ENCODE results near the gene VPS41.
A peak's percentile ranks its signal among the peaks of the same experiment; 100 is the strongest.
"Not testable (repeated sequence)": the region's sequence is repeated elsewhere in the genome, so short reads cannot be mapped to it uniquely, and the experiment has no call there.

Gene VPS41

GRCh38 chr7:38863601-38864291, 45.2 kb downstream of the VPS41 start:
- DNase-seq (ENCODE audit: extremely low read depth, low read depth) = no peak
- no peak for TF ChIP-seq CTCF (IDR thresholded peaks at IDR 0.05; ENCODE audit: low read depth, low read length, missing control alignments)
- no peak overlapping the region for H3K4me3 ChIP-seq (replicated peaks; ENCODE audit: low read depth, low read length)

GRCh38 chr7:38862666-38863065, 46.3 kb downstream of the VPS41 start:
- no peak overlapping the region for H3K4me3 ChIP-seq (replicated peaks; ENCODE audit: low read depth, low read length)
- no peak for TF ChIP-seq CTCF (IDR thresholded peaks at IDR 0.05; ENCODE audit: low read depth, low read length, missing control alignments)
- DNase-seq (ENCODE audit: extremely low read depth, low read depth) = no peak

- DNase-seq (ENCODE audit: extremely low read depth, low read depth) = peak; percentile 5
These were observed 50.6 kb downstream of the VPS41 start for GRCh38 chr7:38858259-38858884.

GRCh38 chr7:38855867-38856266, 53.1 kb downstream of the VPS41 start:
- no peak for DNase-seq (ENCODE audit: extremely low read depth, low read depth)
- H3K4me3 ChIP-seq (replicated peaks; ENCODE audit: low read depth, low read length) = no peak overlapping the region
- no peak for TF ChIP-seq CTCF (IDR thresholded peaks at IDR 0.05; ENCODE audit: low read depth, low read length, missing control alignments)

More at GRCh38 chr7:38858259-38858884, 50.6 kb downstream of the VPS41 start:
- TF ChIP-seq CTCF (IDR thresholded peaks at IDR 0.05; ENCODE audit: low read depth, low read length, missing control alignments) = no peak
- no peak overlapping the region for H3K4me3 ChIP-seq (replicated peaks; ENCODE audit: low read depth, low read length)

GRCh38 chr7:38855386-38855785, 53.6 kb downstream of the VPS41 start:
- no peak for DNase-seq (ENCODE audit: extremely low read depth, low read depth)
- TF ChIP-seq CTCF (IDR thresholded peaks at IDR 0.05; ENCODE audit: low read depth, low read length, missing control alignments) = no peak
- H3K4me3 ChIP-seq (replicated peaks; ENCODE audit: low read depth, low read length) = no peak overlapping the region

GRCh38 chr7:38854947-38855346, 54.0 kb downstream of the VPS41 start:
- DNase-seq (ENCODE audit: extremely low read depth, low read depth); H3K4me3 ChIP-seq (replicated peaks; ENCODE audit: low read depth, low read length): not testable (repeated sequence)

GRCh38 chr7:38851321-38851720, 57.7 kb downstream of the VPS41 start:
- no peak for DNase-seq (ENCODE audit: extremely low read depth, low read depth)
- no peak overlapping the region for H3K4me3 ChIP-seq (replicated peaks; ENCODE audit: low read depth, low read length)
- TF ChIP-seq CTCF (IDR thresholded peaks at IDR 0.05; ENCODE audit: low read depth, low read length, missing control alignments) = no peak

Measured in HFF-Myc (cell line).